BJ (cell line): ENCODE results near the gene DMD. TPM values are rescaled to one million over a fixed set of nuclear protein-coding genes. Genes with fewer than 3 reads are reported as not detected.

Experiments used
- CTCF ChIA-PET: fragments of 350-600 bp; formaldehyde crosslinking; extraction: SDS; loops from one replicate; lab custom pipeline; 2021; ENCODE audit warnings: antibody characterized with exemption, inconsistent platforms; lab: Yijun Ruan, JAX
- POLR2A ChIA-PET: fragments of 300-600 bp; sonication (Branson Sonifier 250); formaldehyde crosslinking; extraction: SDS; loops from one replicate; lab custom pipeline; 2021; ENCODE audit warnings: antibody characterized with exemption; lab: Charles Lee
- DNase-seq: peaks from one replicate; pipeline ENCODE4 v3.0.0-alpha.2; 2011; ENCODE audit warnings: low read depth
- H3K27me3 ChIP-seq: 2 replicates; pipeline ENCODE4 v1.6.0; 2011; ENCODE audit warnings: low read length; ENCODE audit not compliant: control insufficient read depth, insufficient read depth
- H3K36me3 ChIP-seq: 2 replicates; pipeline ENCODE4 v1.5.1; 2011; ENCODE audit warnings: low read length; ENCODE audit not compliant: control insufficient read depth, insufficient read depth
- H3K4me3 ChIP-seq: 2 replicates; pipeline ENCODE4 v1.5.1; 2011; ENCODE audit warnings: low read depth, mild to moderate bottlenecking, control low read depth, low read length
- CTCF ChIP-seq: IDR thresholded peaks from 2 replicates; pipeline ENCODE4 v1.5.1; 2011; ENCODE audit warnings: low read depth, mild to moderate bottlenecking, control low read depth, inconsistent platforms, low read length, moderate library complexity; ENCODE audit not compliant: insufficient read depth
- polyA plus RNA-seq: library from polyadenylated mRNA; depleted of rRNA; stranded (reverse); fragments of >200 nt; gene quantifications from 2 replicates; pipeline ENCODE4 v1.2.3, GENCODE V29; 2011

Gene DMD
- polyA plus RNA-seq, 1 experiment: 12.5 TPM

GRCh38 chrX:31340587-31340986 lies 1870.8 kb downstream of the DMD start:
- ChIA-PET CTCF (no interaction called here), POLR2A (no interaction called here)
- DNase-seq: no peak

GRCh38 chrX:31338991-31339350 lies 1872.4 kb downstream of the DMD start:
- no peak for TF ChIP-seq CTCF

More at GRCh38 chrX:31340587-31340986, 1870.8 kb downstream of the DMD start:
- H3K27me3 ChIP-seq: no peaks in the 10 kb centered on the region
- TF ChIP-seq CTCF: no peak
- H3K4me3 ChIP-seq: no peak overlapping the region
- H3K36me3 ChIP-seq: no peaks in the 10 kb centered on the region

GRCh38 chrX:31337332-31337731 lies 1874.0 kb downstream of the DMD start:
- TF ChIP-seq CTCF: no peak
- Histone ChIP-seq H3K27me3 (no peaks in the 10 kb centered on the region), H3K36me3 (no peaks in the 10 kb centered on the region), H3K4me3 (no peak overlapping the region)
- POLR2A ChIA-PET: no interaction called here
- CTCF ChIA-PET: no interaction called here
- no peak for DNase-seq

More at GRCh38 chrX:31338991-31339350, 1872.4 kb downstream of the DMD start:
- no peak overlapping the region for H3K4me3 ChIP-seq
- DNase-seq: no peak
- CTCF ChIA-PET: no interaction called here
- H3K27me3 ChIP-seq: no peaks in the 10 kb centered on the region
- H3K36me3 ChIP-seq: no peaks in the 10 kb centered on the region
- POLR2A ChIA-PET: no interaction called here

- CTCF ChIA-PET: no interaction called here
- no peaks in the 10 kb centered on the region for H3K36me3 ChIP-seq
- POLR2A ChIA-PET: no interaction called here
- no peaks in the 10 kb centered on the region for H3K27me3 ChIP-seq
- no peak for TF ChIP-seq CTCF
- no peak overlapping the region for H3K4me3 ChIP-seq
- DNase-seq: no peak
These were observed 1874.9 kb downstream of the DMD start for GRCh38 chrX:31336419-31336818.

GRCh38 chrX:31334997-31335396 lies 1876.4 kb downstream of the DMD start:
- ChIA-PET POLR2A (no interaction called here), CTCF (interaction anchor here (0.5 kb wide), 1 partner anchor 95 kb away, joined by 3 read pairs; no protein-coding TSS in a partner anchor)
- Histone ChIP-seq H3K27me3 (no peaks in the 10 kb centered on the region), H3K4me3 (no peak overlapping the region), H3K36me3 (no peaks in the 10 kb centered on the region)
- DNase-seq: no peak
- no peak for TF ChIP-seq CTCF
